RWPE2 (cell line): Measurements from ENCODE around the gene CCPG1.

ENCODE experiments used
- ATAC-seq: fragments of 200-7000 bp; cut with Tn5 transposase; 3 replicates; pipeline ENCODE4 v1.9.1; 2021; ENCODE audit warnings: low read depth
- DNase-seq: peaks from one replicate; pipeline ENCODE4 v3.0.0-alpha.2; 2020; ENCODE audit warnings: low spot score
- H3K27ac ChIP-seq: fragments of 450-650 bp; 2 replicates; pipeline ENCODE4 v1.5.1; 2017; ENCODE audit warnings: mild to moderate bottlenecking; ENCODE audit not compliant: poor library complexity, severe bottlenecking
- H3K27me3 ChIP-seq: fragments of 250-450 bp; sonication (Bioruptor Pico); 2 replicates; pipeline ENCODE4 v1.5.1; 2021; ENCODE audit warnings: mild to moderate bottlenecking, moderate library complexity; ENCODE audit not compliant: insufficient read depth, poor library complexity, severe bottlenecking
- H3K36me3 ChIP-seq: fragments of 250-450 bp; sonication (Bioruptor Pico); 2 replicates; pipeline ENCODE4 v1.5.1; 2020; ENCODE audit warnings: low read depth, mild to moderate bottlenecking, moderate library complexity
- H3K4me1 ChIP-seq: fragments of 250-450 bp; sonication (Bioruptor Pico); 2 replicates; pipeline ENCODE4 v1.5.1; 2021; ENCODE audit warnings: mild to moderate bottlenecking, moderate library complexity; ENCODE audit not compliant: insufficient read depth, poor library complexity, severe bottlenecking
- H3K4me3 ChIP-seq: fragments of 250-450 bp; sonication (Bioruptor Pico); 2 replicates; pipeline ENCODE4 v1.5.1; 2021; ENCODE audit warnings: mild to moderate bottlenecking, moderate library complexity; ENCODE audit not compliant: severe bottlenecking
- H3K9me3 ChIP-seq: fragments of 250-450 bp; sonication (Bioruptor Pico); 2 replicates; pipeline ENCODE4 v1.5.1; 2021; ENCODE audit warnings: mild to moderate bottlenecking, moderate library complexity; ENCODE audit not compliant: severe bottlenecking
- TF ChIP-seq, protein P1 (sequence below): fragments of 450-650 bp; IDR thresholded peaks from one replicate; pipeline ENCODE4 v1.5.1; 2017; ENCODE audit warnings: mild to moderate bottlenecking, moderate library complexity; ENCODE audit not compliant: poor library complexity, severe bottlenecking

CCPG1 gene

DNA sequence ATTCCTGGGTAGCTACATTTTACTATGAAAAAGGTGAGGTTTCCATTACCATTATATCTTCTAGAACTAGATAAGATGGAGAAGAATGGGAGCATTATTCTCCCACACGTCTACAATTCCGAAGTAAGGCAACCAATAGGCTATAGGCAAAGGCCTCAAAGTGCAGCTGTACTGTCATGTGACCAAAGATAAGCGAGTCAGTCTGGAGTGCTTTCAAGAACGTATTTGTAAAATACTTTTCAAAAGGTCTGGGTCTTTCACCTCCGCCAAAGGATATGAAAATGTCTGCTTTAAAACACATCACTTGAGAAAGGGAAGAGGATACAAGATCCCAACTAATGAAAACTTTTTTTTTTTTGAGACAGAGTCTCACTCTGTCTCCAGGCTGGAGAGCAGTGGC is 9.9 kb downstream of the CCPG1 start:
- Histone ChIP-seq H3K4me3 (no peak overlapping the region), H3K27ac (no peak overlapping the region), H3K27me3 (no peaks in the 10 kb centered on the region), H3K4me1 (no peaks in the 10 kb centered on the region), H3K9me3 (no peaks in the 10 kb centered on the region), H3K36me3 (no peaks in the 10 kb centered on the region)
- DNase-seq (no peak), ATAC-seq (no peak)
- TF ChIP-seq, protein P1, sequence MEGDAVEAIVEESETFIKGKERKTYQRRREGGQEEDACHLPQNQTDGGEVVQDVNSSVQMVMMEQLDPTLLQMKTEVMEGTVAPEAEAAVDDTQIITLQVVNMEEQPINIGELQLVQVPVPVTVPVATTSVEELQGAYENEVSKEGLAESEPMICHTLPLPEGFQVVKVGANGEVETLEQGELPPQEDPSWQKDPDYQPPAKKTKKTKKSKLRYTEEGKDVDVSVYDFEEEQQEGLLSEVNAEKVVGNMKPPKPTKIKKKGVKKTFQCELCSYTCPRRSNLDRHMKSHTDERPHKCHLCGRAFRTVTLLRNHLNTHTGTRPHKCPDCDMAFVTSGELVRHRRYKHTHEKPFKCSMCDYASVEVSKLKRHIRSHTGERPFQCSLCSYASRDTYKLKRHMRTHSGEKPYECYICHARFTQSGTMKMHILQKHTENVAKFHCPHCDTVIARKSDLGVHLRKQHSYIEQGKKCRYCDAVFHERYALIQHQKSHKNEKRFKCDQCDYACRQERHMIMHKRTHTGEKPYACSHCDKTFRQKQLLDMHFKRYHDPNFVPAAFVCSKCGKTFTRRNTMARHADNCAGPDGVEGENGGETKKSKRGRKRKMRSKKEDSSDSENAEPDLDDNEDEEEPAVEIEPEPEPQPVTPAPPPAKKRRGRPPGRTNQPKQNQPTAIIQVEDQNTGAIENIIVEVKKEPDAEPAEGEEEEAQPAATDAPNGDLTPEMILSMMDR: no peak

DNA sequence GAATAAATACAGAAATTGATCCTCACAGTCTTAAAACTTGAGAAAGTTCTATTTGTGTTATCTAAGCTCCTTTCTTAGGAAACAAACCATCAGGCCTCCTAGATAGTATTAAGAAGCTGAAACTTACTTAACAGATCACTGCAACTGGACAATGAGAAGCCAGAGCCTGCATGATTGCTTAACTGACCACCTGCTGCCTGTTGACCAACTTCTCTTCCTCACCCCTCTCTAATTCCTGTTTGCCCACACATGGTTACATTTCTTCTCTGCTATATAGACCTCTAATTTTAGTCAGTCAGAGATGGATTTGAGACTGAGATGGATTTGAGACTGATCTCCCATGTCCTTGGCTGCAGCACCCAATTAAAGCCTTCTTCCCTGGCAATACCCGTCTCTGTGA is 13.5 kb downstream of the CCPG1 start:
- no peak overlapping the region for H3K27ac ChIP-seq
- H3K9me3 ChIP-seq: no peaks in the 10 kb centered on the region
- TF ChIP-seq, protein P1: no peak
- no peak overlapping the region for H3K4me3 ChIP-seq
- ATAC-seq (no peak), DNase-seq (no peak)
- H3K27me3 ChIP-seq: no peaks in the 10 kb centered on the region
- H3K4me1 ChIP-seq: no peaks in the 10 kb centered on the region
- no peaks in the 10 kb centered on the region for H3K36me3 ChIP-seq

DNA sequence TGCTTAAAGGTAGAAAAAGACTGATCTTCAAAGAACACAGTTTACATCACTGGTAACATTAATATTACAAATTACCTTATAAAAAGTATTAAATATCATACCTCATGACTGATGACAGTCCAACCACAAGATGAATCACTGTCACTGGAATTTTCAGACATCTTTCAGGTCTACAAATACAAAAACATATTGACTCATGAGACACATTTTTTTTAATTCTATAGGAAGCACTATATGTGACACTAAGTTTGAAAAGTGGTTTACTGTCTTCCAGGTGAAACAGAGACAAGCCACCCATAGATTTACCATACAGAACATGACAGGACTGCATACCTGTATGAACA is 18.9 kb downstream of the CCPG1 start:
- TF ChIP-seq, protein P1: no peak

DNA sequence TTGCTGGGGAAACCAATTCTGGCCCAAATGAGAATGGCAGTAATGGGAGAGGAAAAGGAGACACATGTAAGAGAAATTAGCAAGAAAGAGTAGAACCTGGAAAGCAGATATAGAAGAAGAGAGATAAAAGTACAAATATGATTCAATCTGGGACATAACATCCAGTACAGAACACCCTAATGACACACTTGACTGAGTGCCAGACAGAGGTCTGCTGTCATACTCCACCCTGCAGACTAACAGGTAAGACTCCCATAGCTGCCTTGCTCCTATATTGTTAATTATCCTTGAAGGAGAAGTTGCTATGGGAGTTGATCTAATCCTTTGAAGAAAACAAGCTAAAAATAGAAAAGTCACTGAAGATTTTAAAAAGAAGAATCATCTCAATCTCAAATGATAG is 21.1 kb downstream of the CCPG1 start:
- no peaks in the 10 kb centered on the region for H3K9me3 ChIP-seq
- no peaks in the 10 kb centered on the region for H3K36me3 ChIP-seq
- ATAC-seq: peak; percentile 71
- no peaks in the 10 kb centered on the region for H3K27me3 ChIP-seq
- DNase-seq: no peak
- TF ChIP-seq, protein P1: no peak
- H3K4me3 ChIP-seq: no peak overlapping the region
- H3K27ac ChIP-seq: no peak overlapping the region
- peaks cover 7% of the 10 kb centered on the region for H3K4me1 ChIP-seq

More for the DNA sequence above, 18.9 kb downstream of the CCPG1 start:
- Histone ChIP-seq H3K27ac (peak overlapping the region; percentile 47), H3K27me3 (no peaks in the 10 kb centered on the region), H3K9me3 (no peaks in the 10 kb centered on the region), H3K4me3 (no peak overlapping the region), H3K4me1 (peaks cover 7% of the 10 kb centered on the region), H3K36me3 (no peaks in the 10 kb centered on the region)
- peak; percentile 85 for ATAC-seq
- no peak for DNase-seq

DNA sequence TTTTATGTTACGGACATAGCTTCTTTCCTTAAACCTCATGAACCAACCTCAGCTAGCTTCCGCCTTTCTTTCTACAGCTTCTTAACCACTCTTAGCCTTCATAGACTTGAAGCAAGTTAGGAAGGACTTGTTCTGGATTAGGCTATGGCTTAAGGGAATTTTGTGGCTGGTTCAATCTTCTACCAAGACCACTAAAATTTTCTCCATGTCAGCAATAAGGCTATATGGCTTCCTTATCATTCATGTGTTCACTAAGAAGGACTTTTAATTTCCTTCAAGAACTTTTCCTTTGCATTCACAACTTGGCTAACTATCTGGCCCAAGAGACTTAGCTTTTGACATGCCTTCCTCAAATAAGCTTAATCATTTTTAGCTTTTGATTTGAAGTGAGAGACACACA is 24.5 kb downstream of the CCPG1 start:
- Histone ChIP-seq H3K9me3 (no peaks in the 10 kb centered on the region), H3K4me3 (no peak overlapping the region), H3K4me1 (no peaks in the 10 kb centered on the region), H3K36me3 (no peaks in the 10 kb centered on the region), H3K27me3 (no peaks in the 10 kb centered on the region), H3K27ac (no peak overlapping the region)
- ATAC-seq (no peak), DNase-seq (no peak)
- TF ChIP-seq, protein P1: no peak
